ENCODE results near the gene PEX10. TPM values are rescaled to one million over a fixed set of nuclear protein-coding genes. Genes with fewer than 3 reads are reported as not detected.
A peak's percentile ranks its signal among the peaks of the same experiment; 100 is the strongest.

Gene PEX10
- total and polyA plus RNA-seq, 4 experiments from 2014 or later = 7.2 to 13.0 (median 10.1) TPM

DNA sequence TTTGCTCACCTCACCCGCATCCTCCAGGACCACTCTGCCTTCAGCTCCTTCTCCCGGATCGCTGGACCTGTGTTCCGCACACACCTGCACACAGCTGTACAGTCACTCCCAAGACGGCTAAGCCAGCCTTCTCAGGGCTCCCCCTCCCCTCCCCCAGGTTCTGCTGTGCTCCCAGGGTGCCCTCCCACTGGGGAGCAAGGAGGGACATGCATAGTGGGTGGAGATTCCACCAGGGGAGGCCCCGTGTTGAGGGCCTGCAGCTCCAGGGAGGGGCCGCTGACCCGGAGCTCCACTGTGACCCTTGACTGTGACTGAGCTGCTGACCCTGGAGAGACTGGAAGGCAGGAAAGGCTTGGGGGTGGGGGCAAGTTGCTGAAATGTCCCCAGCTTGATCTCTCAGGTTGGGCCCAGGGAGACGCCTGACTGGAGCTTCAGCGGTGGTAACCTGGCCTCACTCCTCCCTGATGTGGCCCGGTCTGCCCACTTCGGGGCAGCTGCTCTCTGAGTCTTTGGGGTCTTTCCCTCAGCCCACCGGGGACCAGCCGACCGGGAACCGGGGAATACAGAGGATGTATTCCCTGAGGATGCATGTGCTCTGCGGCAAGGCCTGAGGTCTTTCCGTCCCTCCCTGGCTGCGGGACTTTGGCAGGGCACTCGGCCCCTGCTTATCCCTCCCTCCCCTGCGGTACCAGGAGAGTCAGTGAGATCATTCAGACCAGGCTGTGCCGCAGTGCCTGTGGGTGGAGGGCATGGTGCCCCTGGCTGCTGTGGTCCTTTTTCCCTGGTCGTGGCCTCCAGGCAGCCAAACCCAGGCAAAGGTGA lies 35.1 kb upstream of the PEX10 start:
- ChIA-PET CTCF (ENCODE audit: partially characterized antibody) (no interaction called here), POLR2A (ENCODE audit: partially characterized antibody) (no interaction called here)
- peaks cover 5% of the 10 kb centered on the region for H3K4me1 ChIP-seq (ENCODE audit: insufficient read depth, low read length)
- DNase-seq = no peak
- no peak overlapping the region for H3K4me3 ChIP-seq (ENCODE audit: low read length in 2 of 2)
- Mint-ChIP-seq H3K4me3 (no peak overlapping the region), H3K4me1 (peaks cover 0 to 1% (median 0%) of the 10 kb centered on the region in 4 donors), H3K36me3 (no peaks in the 10 kb centered on the region), H3K9me3 (no peaks in the 10 kb centered on the region), H3K27ac (no peak overlapping the region), H3K27me3 (peaks cover 0 to 5% of the 10 kb centered on the region in 2 donors)
- H3K27me3 ChIP-seq (ENCODE audit: insufficient read depth, low read length) = peaks cover 5% of the 10 kb centered on the region
- intact Hi-C loops (cut with micrococcal nuclease) = no loop called here
- H3K27ac ChIP-seq (ENCODE audit: low read depth, low read length) = no peak overlapping the region
- no peaks in the 10 kb centered on the region for H3K9me3 ChIP-seq (ENCODE audit: control insufficient read depth in 1 of 2, low read length in 2 of 2)
- H3K36me3 ChIP-seq (ENCODE audit: insufficient read depth, low read length) = no peaks in the 10 kb centered on the region

DNA sequence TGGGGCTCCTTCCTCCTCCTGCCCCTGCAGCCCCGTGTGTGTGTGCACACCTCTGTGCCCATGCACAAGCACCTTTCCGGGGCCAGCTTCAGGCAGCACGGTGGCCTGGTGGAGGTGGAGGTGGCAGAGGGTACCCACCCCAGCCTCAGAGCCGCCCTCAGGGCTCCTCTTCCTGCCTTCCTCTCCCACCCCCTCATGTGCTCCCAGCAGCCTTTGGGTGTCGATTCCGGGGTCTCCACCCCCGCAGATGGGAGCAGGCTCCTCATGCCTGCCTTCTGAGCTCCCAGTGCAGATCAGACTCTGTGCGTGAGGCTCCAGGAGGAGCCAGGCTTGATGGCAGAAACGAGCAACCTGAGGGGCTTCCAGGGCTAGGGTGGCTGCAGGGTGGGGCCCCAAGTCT lies 34.5 kb upstream of the PEX10 start:
- ChIA-PET CTCF (ENCODE audit: partially characterized antibody) (no interaction called here), POLR2A (ENCODE audit: partially characterized antibody) (no interaction called here)
- H3K36me3 ChIP-seq (ENCODE audit: insufficient read depth, low read length) = no peaks in the 10 kb centered on the region
- H3K27ac ChIP-seq (ENCODE audit: low read depth, low read length) = no peak overlapping the region
- H3K27me3 ChIP-seq (ENCODE audit: insufficient read depth, low read length) = peaks cover 5% of the 10 kb centered on the region
- Mint-ChIP-seq H3K9me3 (no peaks in the 10 kb centered on the region), H3K36me3 (no peaks in the 10 kb centered on the region), H3K4me3 (no peak overlapping the region), H3K27ac (no peak overlapping the region), H3K27me3 (peaks cover 0 to 5% of the 10 kb centered on the region in 2 donors), H3K4me1 (peaks cover 0 to 1% (median 0%) of the 10 kb centered on the region in 4 donors)
- no peak overlapping the region for H3K4me3 ChIP-seq (ENCODE audit: low read length in 2 of 2)
- intact Hi-C loops (cut with micrococcal nuclease) = no loop called here
- H3K4me1 ChIP-seq (ENCODE audit: insufficient read depth, low read length) = peaks cover 5% of the 10 kb centered on the region
- no peak for DNase-seq
- H3K9me3 ChIP-seq (ENCODE audit: control insufficient read depth in 1 of 2, low read length in 2 of 2) = no peaks in the 10 kb centered on the region

DNA sequence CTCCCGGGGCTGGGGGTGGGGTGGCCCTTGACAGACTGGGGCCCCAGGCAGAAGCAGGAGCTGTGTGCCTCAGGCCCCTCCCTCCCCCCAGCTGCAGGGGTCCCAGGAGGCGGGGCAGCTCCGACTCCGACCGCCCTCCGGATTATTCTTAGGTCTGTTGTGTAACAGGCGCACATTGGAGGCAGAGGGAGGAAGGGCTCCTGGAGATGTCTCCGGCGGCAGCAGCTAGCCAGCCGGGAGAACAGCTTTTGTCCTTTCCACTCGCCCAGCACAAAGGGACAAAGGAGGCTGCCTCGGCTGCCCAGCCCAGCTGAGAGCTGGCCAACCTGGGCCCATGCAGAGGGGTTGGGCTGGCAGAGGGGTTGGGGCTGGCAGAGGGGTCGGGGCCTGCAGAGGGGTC lies 34.0 kb upstream of the PEX10 start:
- DNase-seq = no peak
- intact Hi-C loops (cut with micrococcal nuclease) = no loop called here
- H3K9me3 Mint-ChIP-seq = no peaks in the 10 kb centered on the region
- Histone ChIP-seq H3K4me3 (ENCODE audit: low read length in 2 of 2) (no peak overlapping the region), H3K36me3 (ENCODE audit: insufficient read depth, low read length) (no peaks in the 10 kb centered on the region), H3K9me3 (ENCODE audit: control insufficient read depth in 1 of 2, low read length in 2 of 2) (no peaks in the 10 kb centered on the region), H3K4me1 (ENCODE audit: insufficient read depth, low read length) (peaks cover 5% of the 10 kb centered on the region), H3K27me3 (ENCODE audit: insufficient read depth, low read length) (peaks cover 5% of the 10 kb centered on the region), H3K27ac (ENCODE audit: low read depth, low read length) (no peak overlapping the region)
- peaks cover 0 to 1% (median 0%) of the 10 kb centered on the region in 4 donors for H3K4me1 Mint-ChIP-seq
- no peak overlapping the region for H3K4me3 Mint-ChIP-seq
- H3K36me3 Mint-ChIP-seq = no peaks in the 10 kb centered on the region
- no peak overlapping the region for H3K27ac Mint-ChIP-seq
- H3K27me3 Mint-ChIP-seq = peaks cover 0 to 5% of the 10 kb centered on the region in 2 donors
- ChIA-PET CTCF (ENCODE audit: partially characterized antibody) (no interaction called here), POLR2A (ENCODE audit: partially characterized antibody) (no interaction called here)

DNA sequence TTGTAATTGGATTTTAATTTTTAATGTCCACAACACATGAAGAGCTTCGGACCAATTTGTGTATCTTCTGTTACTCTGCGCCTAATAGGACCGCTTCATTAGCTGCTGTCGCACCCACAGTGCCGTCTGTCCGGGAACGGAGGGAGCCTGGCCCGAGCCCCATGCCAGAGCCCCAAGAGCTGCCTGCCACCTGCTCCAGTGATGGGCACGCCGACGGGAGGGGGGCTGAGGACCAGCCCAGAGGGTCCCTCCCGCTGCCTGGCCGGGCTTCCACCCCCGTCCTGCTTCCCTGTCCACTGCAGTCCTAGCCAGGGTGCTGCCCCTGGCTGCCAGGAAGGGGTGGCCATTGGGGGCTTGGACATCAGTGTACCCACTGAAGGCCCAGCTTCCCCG lies 33.5 kb upstream of the PEX10 start:
- H3K36me3 Mint-ChIP-seq = no peaks in the 10 kb centered on the region
- intact Hi-C loops (cut with micrococcal nuclease) = no loop called here
- no peak overlapping the region for H3K4me3 Mint-ChIP-seq
- CTCF ChIA-PET (ENCODE audit: partially characterized antibody) = no interaction called here
- Histone ChIP-seq H3K36me3 (ENCODE audit: insufficient read depth, low read length) (no peaks in the 10 kb centered on the region), H3K27me3 (ENCODE audit: insufficient read depth, low read length) (peaks cover 5% of the 10 kb centered on the region), H3K4me3 (ENCODE audit: low read length in 2 of 2) (no peak overlapping the region), H3K4me1 (ENCODE audit: insufficient read depth, low read length) (peaks cover 5% of the 10 kb centered on the region), H3K27ac (ENCODE audit: low read depth, low read length) (no peak overlapping the region), H3K9me3 (ENCODE audit: control insufficient read depth in 1 of 2, low read length in 2 of 2) (no peaks in the 10 kb centered on the region)
- H3K9me3 Mint-ChIP-seq = no peaks in the 10 kb centered on the region
- POLR2A ChIA-PET (ENCODE audit: partially characterized antibody) = no interaction called here
- H3K27ac Mint-ChIP-seq = no peak overlapping the region
- DNase-seq = no peak
- peaks cover 0 to 5% of the 10 kb centered on the region in 2 donors for H3K27me3 Mint-ChIP-seq
- H3K4me1 Mint-ChIP-seq = peaks cover 0 to 1% (median 0%) of the 10 kb centered on the region in 4 donors

DNA sequence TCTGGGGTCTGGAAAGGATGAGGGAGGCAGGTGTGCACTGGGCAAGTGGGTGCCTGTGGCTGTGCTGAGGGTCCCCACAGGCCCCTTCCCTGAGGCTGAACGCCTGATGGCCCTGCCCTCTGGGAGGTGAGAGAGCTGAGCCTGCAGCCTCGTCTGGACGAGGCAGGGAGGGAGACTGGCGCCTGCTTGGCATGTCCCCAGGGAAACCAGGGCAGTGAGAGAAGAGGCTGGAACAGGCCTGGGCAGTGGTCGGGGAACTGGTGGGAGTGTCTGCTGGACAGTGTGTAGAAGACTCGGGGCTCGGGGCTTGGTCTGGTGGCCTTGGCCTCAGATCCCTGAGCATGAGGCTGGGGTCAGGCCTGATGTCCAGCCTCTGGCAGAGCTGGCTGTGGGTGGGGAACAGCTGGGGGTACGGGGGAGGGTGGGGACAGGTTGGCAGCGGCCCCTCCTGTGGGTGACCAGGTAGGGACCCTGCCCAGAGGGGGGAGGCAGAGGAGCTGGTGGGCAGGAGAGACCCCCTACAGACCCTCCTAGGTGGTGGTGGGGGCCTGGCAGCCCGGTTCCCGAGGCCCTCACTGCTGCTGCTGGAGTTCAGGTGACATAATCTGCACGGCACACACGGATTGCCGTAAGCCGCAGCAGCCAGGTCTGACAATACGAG lies 32.9 kb upstream of the PEX10 start:
- POLR2A ChIA-PET (ENCODE audit: partially characterized antibody) = no interaction called here

DNA sequence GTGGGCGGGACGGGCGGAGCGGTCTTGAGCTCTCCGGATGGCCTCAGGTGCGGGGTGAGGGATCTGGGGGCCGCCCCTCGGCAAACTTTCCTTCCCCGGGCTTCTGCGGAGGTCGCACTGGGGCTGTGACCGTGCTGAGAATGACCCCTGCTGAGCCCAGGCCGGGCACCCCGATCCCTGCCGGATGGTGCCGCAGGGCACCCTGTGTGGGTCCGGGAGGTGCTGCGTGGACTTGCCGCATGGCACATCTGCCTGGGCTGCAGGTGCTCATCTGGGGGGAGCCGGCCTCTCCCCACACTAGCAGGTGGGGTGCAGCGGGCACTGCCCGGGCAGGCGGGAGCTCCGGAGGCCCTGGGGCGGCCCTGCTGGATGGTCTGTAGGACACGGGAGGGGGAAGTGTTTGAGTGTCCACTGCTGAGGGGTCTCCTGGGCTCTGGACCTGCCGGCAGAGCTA lies 31.8 kb upstream of the PEX10 start:
- no peaks in the 10 kb centered on the region for H3K9me3 Mint-ChIP-seq
- intact Hi-C loops (cut with micrococcal nuclease) = no loop called here
- ChIA-PET CTCF (ENCODE audit: partially characterized antibody) (no interaction called here), POLR2A (ENCODE audit: partially characterized antibody) (no interaction called here)
- no peaks in the 10 kb centered on the region for H3K36me3 Mint-ChIP-seq
- H3K4me1 Mint-ChIP-seq = peaks cover 0 to 1% (median 0%) of the 10 kb centered on the region in 4 donors
- Histone ChIP-seq H3K9me3 (ENCODE audit: control insufficient read depth in 1 of 2, low read length in 2 of 2) (no peaks in the 10 kb centered on the region), H3K36me3 (ENCODE audit: insufficient read depth, low read length) (no peaks in the 10 kb centered on the region), H3K4me3 (ENCODE audit: low read length in 2 of 2) (no peak overlapping the region), H3K4me1 (ENCODE audit: insufficient read depth, low read length) (peaks cover 5% of the 10 kb centered on the region), H3K27me3 (ENCODE audit: insufficient read depth, low read length) (peaks cover 5% of the 10 kb centered on the region), H3K27ac (ENCODE audit: low read depth, low read length) (no peak overlapping the region)
- H3K4me3 Mint-ChIP-seq = peak overlapping the region in 1 of 8 donors; percentile 45
- H3K27ac Mint-ChIP-seq = no peak overlapping the region
- no peak for DNase-seq
- peaks cover 0 to 5% of the 10 kb centered on the region in 2 donors for H3K27me3 Mint-ChIP-seq

More for the DNA sequence above, 32.9 kb upstream of the PEX10 start:
- Histone ChIP-seq H3K9me3 (ENCODE audit: control insufficient read depth in 1 of 2, low read length in 2 of 2) (no peaks in the 10 kb centered on the region), H3K4me3 (ENCODE audit: low read length in 2 of 2) (no peak overlapping the region), H3K36me3 (ENCODE audit: insufficient read depth, low read length) (no peaks in the 10 kb centered on the region), H3K4me1 (ENCODE audit: insufficient read depth, low read length) (peaks cover 5% of the 10 kb centered on the region), H3K27me3 (ENCODE audit: insufficient read depth, low read length) (peaks cover 5% of the 10 kb centered on the region), H3K27ac (ENCODE audit: low read depth, low read length) (no peak overlapping the region)
- Mint-ChIP-seq H3K36me3 (no peaks in the 10 kb centered on the region), H3K9me3 (no peaks in the 10 kb centered on the region), H3K27me3 (peaks cover 0 to 5% of the 10 kb centered on the region in 2 donors), H3K4me1 (peaks cover 0 to 1% (median 0%) of the 10 kb centered on the region in 4 donors), H3K27ac (no peak overlapping the region), H3K4me3 (no peak overlapping the region)
- CTCF ChIA-PET (ENCODE audit: partially characterized antibody) = no interaction called here
- no peak for DNase-seq
- intact Hi-C loops (cut with micrococcal nuclease) = no loop called here

DNA sequence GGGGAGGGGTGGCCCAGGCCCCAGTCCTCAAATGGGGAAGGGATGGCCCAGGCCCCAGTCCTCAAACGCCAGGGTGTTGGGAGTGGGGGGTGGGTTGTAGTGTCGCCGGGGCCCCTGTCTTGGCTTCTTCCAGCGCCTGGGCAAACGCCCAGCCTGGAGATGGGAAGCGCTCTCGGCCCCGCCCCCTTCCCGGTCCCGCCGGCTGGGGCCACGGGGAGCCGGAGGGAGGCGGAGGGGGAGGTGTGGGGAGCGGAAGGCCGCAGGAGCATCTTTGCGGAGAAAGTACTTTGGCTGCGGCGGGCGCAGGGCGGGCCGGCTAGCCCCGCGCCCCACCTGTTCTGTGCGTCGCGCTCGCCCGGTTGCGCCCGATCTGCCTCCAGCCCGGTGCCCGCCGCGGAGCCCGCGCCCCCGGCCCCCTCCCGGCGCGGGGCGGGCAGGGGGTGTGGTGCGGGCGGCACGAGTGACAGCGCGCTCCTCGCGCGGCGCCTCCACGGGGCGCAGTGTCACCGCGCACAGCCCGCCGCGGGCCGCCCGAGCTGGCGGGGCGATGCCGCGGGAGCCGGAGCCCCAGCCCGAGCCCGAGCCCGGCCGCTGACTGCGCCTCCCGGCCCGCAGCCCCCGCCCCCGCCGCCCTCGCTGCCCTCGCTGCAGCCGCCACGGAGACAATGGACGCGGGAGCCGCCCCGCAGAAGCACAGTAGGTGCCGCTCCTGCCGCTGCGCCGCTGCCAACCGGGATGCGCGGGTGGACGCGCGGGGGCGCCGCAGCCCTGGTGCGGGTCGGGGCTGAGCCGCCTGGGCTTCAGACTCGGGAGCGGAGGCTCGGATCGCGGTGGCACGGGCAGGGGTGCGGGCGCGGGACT lies 31.1 kb upstream of the PEX10 start:
- CTCF ChIA-PET (ENCODE audit: partially characterized antibody) = no interaction called here
- H3K4me3 Mint-ChIP-seq = no peak overlapping the region

More for the DNA sequence above, 31.1 kb upstream of the PEX10 start:
- no peak overlapping the region for H3K27ac Mint-ChIP-seq
- Histone ChIP-seq H3K4me1 (ENCODE audit: insufficient read depth, low read length) (peaks cover 5% of the 10 kb centered on the region), H3K4me3 (ENCODE audit: low read length in 2 of 2) (no peak overlapping the region), H3K27me3 (ENCODE audit: insufficient read depth, low read length) (peaks cover 5% of the 10 kb centered on the region), H3K36me3 (ENCODE audit: insufficient read depth, low read length) (no peaks in the 10 kb centered on the region), H3K27ac (ENCODE audit: low read depth, low read length) (no peak overlapping the region), H3K9me3 (ENCODE audit: control insufficient read depth in 1 of 2, low read length in 2 of 2) (no peaks in the 10 kb centered on the region)
- no peaks in the 10 kb centered on the region for H3K36me3 Mint-ChIP-seq
- intact Hi-C loops (cut with micrococcal nuclease) = no loop called here
- H3K4me1 Mint-ChIP-seq = peaks cover 0 to 1% (median 0%) of the 10 kb centered on the region in 4 donors
- H3K27me3 Mint-ChIP-seq = peaks cover 0 to 5% of the 10 kb centered on the region in 2 donors
- peak in 2 of 5 donors; percentile 13 to 23 for DNase-seq
- no peaks in the 10 kb centered on the region for H3K9me3 Mint-ChIP-seq
- POLR2A ChIA-PET (ENCODE audit: partially characterized antibody) = no interaction called here
